H1 (cell line): ENCODE measurements around the gene ASCC3.

Source experiments
- BCL11A ChIP-seq, 2 experiments: IDR thresholded peaks; one replicate each; pipeline ENCODE4 v1.6.1; 2011; ENCODE audit warnings: low read depth in 2 of 2, low read length in 2 of 2, mild to moderate bottlenecking in 2 of 2
- CEBPB ChIP-seq: IDR thresholded peaks from 2 replicates; pipeline ENCODE4 v1.6.1; 2012; ENCODE audit warnings: low read depth, low read length
- CTCF ChIP-seq, 3 experiments: IDR thresholded peaks; 1 replicate in 2 of 3; 2 replicates in 1 of 3; pipeline versions ENCODE4 v1.5.1 to v1.6.1; 2011; ENCODE audit warnings: low read length in 3 of 3, mild to moderate bottlenecking in 3 of 3, inconsistent platforms in 2 of 3, low read depth in 1 of 3, moderate library complexity in 1 of 3; ENCODE audit not compliant: insufficient read depth in 1 of 3; ENCODE audit errors: control extremely low read depth in 1 of 3
- HDAC2 ChIP-seq, 2 experiments: fragments of 300-600 bp in 1 of 2; sonication (generic) in 1 of 2; IDR thresholded peaks; 2 replicates each; pipeline ENCODE4 v1.6.1; 2011 to 2012; ENCODE audit warnings: low read depth in 2 of 2, low read length in 2 of 2, mild to moderate bottlenecking in 2 of 2, moderate library complexity in 2 of 2, borderline replicate concordance in 1 of 2, inconsistent platforms in 1 of 2
- HDAC6 ChIP-seq: IDR thresholded peaks from one replicate; pipeline ENCODE4 v1.7.1; 2012; ENCODE audit warnings: low read depth, mild to moderate bottlenecking, inconsistent platforms, low read length, moderate library complexity
- MAFK ChIP-seq: IDR thresholded peaks from 2 replicates; pipeline ENCODE4 v1.6.1; 2012; ENCODE audit warnings: low read depth, mild to moderate bottlenecking, improper control_type of control experiment, low read length
- MAX ChIP-seq: IDR thresholded peaks from 2 replicates; pipeline ENCODE4 v1.6.1; 2012; ENCODE audit warnings: inconsistent platforms
- POU5F1 ChIP-seq: IDR thresholded peaks from 2 replicates; pipeline ENCODE4 v1.6.1; 2011; ENCODE audit warnings: low read depth, mild to moderate bottlenecking, low read length, moderate library complexity
- RNF2 ChIP-seq: fragments of 200-900, 300-1000 bp; sonication (generic); IDR thresholded peaks from 2 replicates; pipeline ENCODE4 v1.7.1; 2016; ENCODE audit warnings: borderline replicate concordance, low read depth, mild to moderate bottlenecking, antibody characterized with exemption, low read length; ENCODE audit not compliant: poor library complexity, severe bottlenecking; ENCODE audit errors: missing control alignments
- SP1 ChIP-seq: IDR thresholded peaks from 2 replicates; pipeline ENCODE4 v1.6.1; 2011; ENCODE audit warnings: low read depth, low read length
- TAF1 ChIP-seq: IDR thresholded peaks from 2 replicates; pipeline ENCODE4 v1.6.1; 2011; ENCODE audit warnings: mild to moderate bottlenecking, low read depth, low read length
- YY1 ChIP-seq: IDR thresholded peaks from 2 replicates; pipeline ENCODE4 v1.6.1; 2011; ENCODE audit warnings: low read depth, mild to moderate bottlenecking, low read length

- TF ChIP-seq HDAC6: no peak
- TF ChIP-seq TAF1: no peak
- no peak for TF ChIP-seq HDAC2 (IDR thresholded peaks at IDR 0.05; ENCODE audit: borderline replicate concordance in 1 of 2, low read depth in 2 of 2, low read length in 2 of 2)
- peak in 1 of 3 experiments; percentile 20; a peak in 1 of 4 replicates for TF ChIP-seq CTCF (IDR thresholded peaks at IDR 0.05; ENCODE audit: control extremely low read depth in 1 of 3, insufficient read depth in 1 of 3, low read depth in 1 of 3, low read length in 3 of 3)
- TF ChIP-seq BCL11A (IDR thresholded peaks at IDR 0.05; ENCODE audit: low read depth in 2 of 2, low read length in 2 of 2): no peak
- TF ChIP-seq YY1: no peak
- no peak for TF ChIP-seq MAX
- TF ChIP-seq RNF2: no peak
- no peak for TF ChIP-seq MAFK
- TF ChIP-seq SP1: no peak
- TF ChIP-seq CEBPB: no peak
- no peak for TF ChIP-seq POU5F1
Measured at GRCh38 chr6:100906325-100906724, 25.2 kb upstream of the ASCC3 start.
